T-helper 1 cell treated with Interleukin-12 subunit alpha and Interleukin-12 subunit beta and Interleukin-4 antibody, amounts not matched to agents 30 ng/mL and 1 ng/mL, for 36 hours (primary cell): ENCODE data around the gene PLCB1. TPM values are rescaled to one million over a fixed set of nuclear protein-coding genes. Genes with fewer than 3 reads are reported as not detected.
"Not testable (repeated sequence)": the region's sequence is repeated elsewhere in the genome, so short reads cannot be mapped to it uniquely, and the experiment has no call there.

Experiments used
- intact Hi-C: fragments of 100-400 bp; cut with micrococcal nuclease; formaldehyde crosslinking; loops from one replicate; pipeline ENCODE4 v1.15.1; 2024
- total RNA-seq: library from RNA; stranded (reverse); gene quantifications from 2 replicates; pipeline ENCODE4 v1.2.3, GENCODE V29; 2022

The PLCB1 gene
- total RNA-seq, 1 donor from 2014 or later: 1.4 TPM

- intact Hi-C loops: no loop called here
These were observed 669.6 kb downstream of the PLCB1 start for GRCh38 chr20:8801686-8802085.

- intact Hi-C loops: no loop called here
These were observed 671.0 kb downstream of the PLCB1 start for GRCh38 chr20:8803065-8803464.

- intact Hi-C loops: no loop called here
These were observed 671.9 kb downstream of the PLCB1 start for GRCh38 chr20:8803941-8804340.

- intact Hi-C loops: no loop called here
These were observed 673.8 kb downstream of the PLCB1 start for GRCh38 chr20:8805737-8806442.

GRCh38 chr20:8807480-8808201 is 675.6 kb downstream of the PLCB1 start:
- intact Hi-C loops: no loop called here

GRCh38 chr20:8808202-8808535 is 676.1 kb downstream of the PLCB1 start:
- intact Hi-C loops: no loop called here

GRCh38 chr20:8809107-8809953 is 677.3 kb downstream of the PLCB1 start:
- intact Hi-C loops: no loop called here

- intact Hi-C loops: no loop called here
These were observed 679.9 kb downstream of the PLCB1 start for GRCh38 chr20:8811801-8812594.

- intact Hi-C loops: no loop called here
These were observed 680.8 kb downstream of the PLCB1 start for GRCh38 chr20:8812817-8813216.

GRCh38 chr20:8815208-8815607 is 683.1 kb downstream of the PLCB1 start:
- intact Hi-C loops: no loop called here

- intact Hi-C loops: no loop called here
These were observed 697.2 kb downstream of the PLCB1 start for GRCh38 chr20:8829256-8829655.

- intact Hi-C loops: not testable (repeated sequence)
These were observed 702.2 kb downstream of the PLCB1 start for GRCh38 chr20:8834294-8834693.

- intact Hi-C loops: no loop called here
These were observed 702.8 kb downstream of the PLCB1 start for GRCh38 chr20:8834851-8835250.

- intact Hi-C loops: no loop called here
These were observed 705.3 kb downstream of the PLCB1 start for GRCh38 chr20:8837396-8837795.

- intact Hi-C loops: no loop called here
These were observed 710.5 kb downstream of the PLCB1 start for GRCh38 chr20:8842525-8842924.

- intact Hi-C loops: no loop called here
These were observed 712.1 kb downstream of the PLCB1 start for GRCh38 chr20:8844179-8844578.

- intact Hi-C loops: no loop called here
These were observed 717.9 kb downstream of the PLCB1 start for GRCh38 chr20:8849990-8850389.

GRCh38 chr20:8851446-8851845 is 719.4 kb downstream of the PLCB1 start:
- intact Hi-C loops: no loop called here

- intact Hi-C loops: not testable (repeated sequence)
These were observed 719.9 kb downstream of the PLCB1 start for GRCh38 chr20:8851919-8852318.

GRCh38 chr20:8853211-8853610 is 721.1 kb downstream of the PLCB1 start:
- intact Hi-C loops: not testable (repeated sequence)

GRCh38 chr20:8853805-8854338 is 721.8 kb downstream of the PLCB1 start:
- intact Hi-C loops: no loop called here
